ENCODE measurements around the gene ITPKB. TPM values are rescaled to one million over a fixed set of nuclear protein-coding genes. Genes with fewer than 3 reads are reported as not detected.

The ITPKB gene
- total RNA-seq, 1 donor from 2014 or later, result 24.8 TPM

DNA sequence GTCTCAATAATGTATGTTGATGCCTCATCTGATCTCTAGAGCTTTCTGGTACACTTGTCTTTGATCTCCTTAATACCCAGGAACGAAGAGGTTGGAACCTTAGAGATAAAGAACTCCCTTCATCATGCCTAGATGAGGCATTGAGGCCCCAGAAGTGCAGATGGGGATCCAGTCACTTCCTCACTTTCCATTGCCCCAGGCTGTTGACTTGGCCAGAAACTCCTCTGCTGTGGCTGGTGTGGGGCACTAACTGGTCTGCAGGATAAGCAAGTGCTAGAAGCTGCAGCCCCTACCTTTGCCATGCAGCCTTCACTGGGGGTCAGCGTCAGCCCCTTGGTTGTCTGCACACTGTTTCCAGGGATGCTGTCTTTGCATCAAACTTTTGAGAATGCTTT, 140.6 kb downstream of the ITPKB start:
- DNase-seq (ENCODE audit: missing footprints) (no peak), ATAC-seq (no peak)
- intact Hi-C loops (cut with DNase I), result no loop called here

- ATAC-seq (no peak), DNase-seq (ENCODE audit: missing footprints) (no peak)
- intact Hi-C loops (cut with DNase I), result no loop called here
Measured at GRCh38 chr1:226597616-226598454, 141.2 kb downstream of the ITPKB start.

GRCh38 chr1:226596531-226597165, 142.4 kb downstream of the ITPKB start:
- intact Hi-C loops (cut with DNase I), result no loop called here
- no peak for ATAC-seq
- DNase-seq (ENCODE audit: missing footprints), result no peak

- ATAC-seq (no peak), DNase-seq (ENCODE audit: missing footprints) (no peak)
- intact Hi-C loops (cut with DNase I), result no loop called here
Measured at GRCh38 chr1:226593541-226593940, 145.5 kb downstream of the ITPKB start.

- intact Hi-C loops (cut with DNase I), result no loop called here
- no peak for ATAC-seq
- DNase-seq (ENCODE audit: missing footprints), result peak; percentile 50
Measured at GRCh38 chr1:226590614-226591013, 148.5 kb downstream of the ITPKB start.

DNA sequence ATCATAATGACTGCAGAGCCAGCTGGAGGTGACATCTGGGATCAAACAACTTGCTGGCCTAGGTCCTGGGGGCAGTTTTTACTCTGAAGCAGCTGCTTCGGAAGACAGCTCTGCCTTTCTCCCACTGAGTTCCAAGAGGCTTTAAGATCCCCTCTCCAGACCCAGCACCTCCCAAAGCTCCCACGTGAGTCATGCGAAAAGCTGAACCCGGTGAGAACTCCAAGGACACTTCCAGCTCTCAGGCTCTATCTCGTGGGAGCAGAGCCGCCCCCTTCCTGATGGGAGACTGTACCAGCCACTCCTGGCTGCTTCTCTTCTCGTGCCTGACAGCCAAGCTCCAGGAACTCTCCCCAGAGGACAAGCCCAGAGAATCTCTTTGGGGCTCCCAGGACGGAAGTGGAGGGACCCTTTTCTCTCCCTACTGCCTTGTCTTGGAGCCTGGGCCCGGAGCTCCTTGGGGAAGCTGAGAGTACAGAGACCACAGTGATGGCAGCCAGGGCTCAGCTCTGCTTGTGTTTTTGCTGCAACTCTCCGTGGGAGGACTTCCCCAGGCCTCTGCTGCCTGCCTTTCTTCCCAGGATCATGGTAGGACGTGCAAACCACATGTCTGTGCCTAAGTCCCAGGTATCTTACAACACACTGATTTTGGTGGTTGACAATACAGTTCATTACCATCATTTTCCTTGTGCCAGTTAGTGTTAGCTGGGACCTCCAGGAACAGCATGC, 149.9 kb downstream of the ITPKB start:
- peak; percentile 47 for ATAC-seq
- intact Hi-C loops (cut with DNase I), result no loop called here

DNA sequence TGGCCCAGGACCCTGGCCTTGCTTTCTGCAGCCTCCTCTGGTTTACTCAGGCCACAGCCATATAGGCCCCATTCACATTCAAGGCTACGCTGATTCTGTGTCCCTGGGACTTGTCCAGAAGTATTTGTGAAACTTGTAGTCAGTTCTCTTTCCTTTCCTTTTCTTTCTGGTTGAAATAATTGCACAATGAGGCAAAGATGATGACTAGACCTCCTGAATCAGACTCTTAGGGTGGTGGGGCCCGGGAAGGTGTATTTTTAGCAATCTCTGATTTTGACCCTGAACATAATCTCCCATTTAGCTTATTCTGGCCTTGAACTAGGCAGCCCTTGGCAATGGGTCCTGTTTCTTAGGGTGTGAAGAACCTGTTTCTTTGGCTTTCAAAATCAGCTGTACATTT, 150.6 kb downstream of the ITPKB start:
- intact Hi-C loops (cut with DNase I), result no loop called here
- no peak for DNase-seq (ENCODE audit: missing footprints)
- peak; percentile 61 for ATAC-seq

More for the DNA sequence above, 149.9 kb downstream of the ITPKB start:
- DNase-seq (ENCODE audit: missing footprints), result peak; percentile 64

GRCh38 chr1:226586650-226587422, 152.2 kb downstream of the ITPKB start:
- DNase-seq (ENCODE audit: missing footprints), result no peak
- intact Hi-C loops (cut with DNase I), result no loop called here
- ATAC-seq, result no peak

DNA sequence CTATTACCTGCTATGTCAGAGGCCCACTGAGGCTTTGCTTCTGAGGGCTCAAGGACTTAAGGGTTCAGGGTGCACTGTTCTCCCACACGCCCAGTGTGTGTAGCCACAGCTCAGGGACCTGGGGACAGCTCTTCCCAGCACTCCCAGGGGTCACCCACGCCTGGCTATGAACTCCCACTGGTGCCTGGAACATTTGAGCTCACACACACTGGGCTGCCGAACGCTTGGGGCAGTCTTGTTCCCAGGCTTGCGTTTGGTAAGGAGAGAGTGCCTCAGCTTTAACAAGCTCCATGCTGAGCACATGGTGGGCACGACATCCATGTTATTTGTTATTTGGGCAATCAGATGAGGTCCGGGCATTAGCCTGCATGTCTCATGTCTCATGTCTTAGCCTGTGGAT, 153.0 kb downstream of the ITPKB start:
- intact Hi-C loops (cut with DNase I), result no loop called here
- ATAC-seq (no peak), DNase-seq (ENCODE audit: missing footprints) (no peak)

GRCh38 chr1:226584164-226584563, 154.9 kb downstream of the ITPKB start:
- intact Hi-C loops (cut with DNase I), result no loop called here
- no peak for ATAC-seq
- DNase-seq (ENCODE audit: missing footprints), result no peak

DNA sequence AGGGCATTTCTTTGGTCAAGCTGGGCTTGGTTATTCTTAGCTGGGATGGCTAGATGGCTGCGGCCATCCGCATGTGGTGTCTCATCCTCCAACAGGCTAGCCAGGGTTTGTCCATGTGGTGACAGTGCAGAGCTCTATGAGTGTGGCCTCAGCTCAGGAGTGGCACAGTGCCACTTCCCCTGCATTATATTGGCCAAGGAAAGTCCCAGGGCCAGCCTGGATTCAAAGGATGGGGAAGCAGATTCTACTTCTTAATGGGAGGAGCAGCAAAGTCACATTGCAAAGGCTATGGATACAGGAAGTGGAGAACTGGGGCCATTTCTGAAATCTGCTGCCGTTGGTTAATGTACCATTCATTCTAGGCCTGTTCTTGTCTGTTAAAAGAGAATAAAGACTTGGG, 156.1 kb downstream of the ITPKB start:
- intact Hi-C loops (cut with DNase I), result no loop called here
- no peak for DNase-seq (ENCODE audit: missing footprints)

More for the DNA sequence above, 156.1 kb downstream of the ITPKB start:
- ATAC-seq, result no peak

Other genes starting within 250 kb of the ITPKB start
- gene STUM, start 190.5 kb downstream of the ITPKB start, total RNA-seq, result 1.4 TPM
- gene PSEN2, start 131.3 kb upstream of the ITPKB start, total RNA-seq, result 24.2 TPM
- 412 TPM for gene COQ8A, start 201.0 kb upstream of the ITPKB start, total RNA-seq